Measurements from ENCODE around the gene KLKB1.

GRCh38 chr4:186244835-186245234 is 17.5 kb downstream of the KLKB1 start:
- no peak for TF ChIP-seq CTCF (optimal IDR thresholded peaks at IDR 0.05 in 1 of 3, IDR thresholded peaks at IDR 0.05 in 1 of 3, conservative IDR thresholded peaks at IDR 0.05 in 1 of 3; ENCODE audit: extremely low read depth in 1 of 3, insufficient read depth in 2 of 3, low read length in 3 of 3)
- TF ChIP-seq EZH2 (IDR thresholded peaks at IDR 0.05; ENCODE audit: low read length) = no peak
